CD1c-positive myeloid dendritic cell (primary cell): Measurements from ENCODE around the gene NBEAL2.

Experiments used
- DNase-seq: peaks from one replicate; pipeline ENCODE4 v3.0.0-alpha.2; 2016; ENCODE audit errors: extremely low spot score

NBEAL2 gene, protein sequence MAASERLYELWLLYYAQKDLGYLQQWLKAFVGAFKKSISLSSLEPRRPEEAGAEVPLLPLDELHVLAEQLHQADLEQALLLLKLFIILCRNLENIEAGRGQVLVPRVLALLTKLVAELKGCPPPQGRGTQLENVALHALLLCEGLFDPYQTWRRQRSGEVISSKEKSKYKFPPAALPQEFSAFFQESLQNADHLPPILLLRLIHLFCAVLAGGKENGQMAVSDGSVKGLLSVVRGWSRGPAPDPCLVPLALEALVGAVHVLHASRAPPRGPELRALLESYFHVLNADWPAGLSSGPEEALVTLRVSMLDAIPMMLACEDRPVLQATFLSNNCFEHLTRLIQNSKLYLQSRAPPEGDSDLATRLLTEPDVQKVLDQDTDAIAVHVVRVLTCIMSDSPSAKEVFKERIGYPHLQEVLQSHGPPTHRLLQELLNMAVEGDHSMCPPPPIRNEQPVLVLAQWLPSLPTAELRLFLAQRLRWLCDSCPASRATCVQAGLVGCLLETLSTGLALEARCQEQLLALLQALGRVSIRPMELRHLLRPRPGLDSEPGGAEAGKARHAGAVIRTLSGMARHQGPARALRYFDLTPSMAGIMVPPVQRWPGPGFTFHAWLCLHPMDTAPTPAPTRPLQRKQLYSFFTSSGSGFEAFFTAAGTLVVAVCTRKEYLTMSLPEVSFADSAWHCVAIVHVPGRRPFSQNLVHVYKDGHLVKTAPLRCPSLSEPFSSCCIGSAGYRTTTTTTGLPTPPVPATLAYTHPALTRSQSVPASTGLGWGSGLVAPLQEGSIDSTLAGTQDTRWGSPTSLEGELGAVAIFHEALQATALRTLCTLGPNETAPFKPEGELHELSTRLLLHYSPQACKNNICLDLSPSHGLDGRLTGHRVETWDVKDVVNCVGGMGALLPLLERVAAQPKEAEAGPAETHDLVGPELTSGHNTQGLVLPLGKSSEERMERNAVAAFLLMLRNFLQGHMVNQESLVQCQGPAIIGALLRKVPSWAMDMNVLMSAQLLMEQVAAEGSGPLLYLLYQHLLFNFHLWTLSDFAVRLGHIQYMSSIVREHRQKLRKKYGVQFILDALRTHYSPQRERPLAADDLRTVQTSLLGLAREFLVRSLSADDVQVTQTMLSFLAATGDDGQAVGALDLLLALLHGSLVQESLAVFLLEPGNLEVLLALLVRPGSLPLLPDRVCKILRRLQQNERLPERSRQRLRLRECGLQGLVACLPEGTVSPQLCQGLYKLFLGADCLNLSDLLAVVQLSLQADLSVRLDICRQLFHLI (N-terminal part only)

DNA sequence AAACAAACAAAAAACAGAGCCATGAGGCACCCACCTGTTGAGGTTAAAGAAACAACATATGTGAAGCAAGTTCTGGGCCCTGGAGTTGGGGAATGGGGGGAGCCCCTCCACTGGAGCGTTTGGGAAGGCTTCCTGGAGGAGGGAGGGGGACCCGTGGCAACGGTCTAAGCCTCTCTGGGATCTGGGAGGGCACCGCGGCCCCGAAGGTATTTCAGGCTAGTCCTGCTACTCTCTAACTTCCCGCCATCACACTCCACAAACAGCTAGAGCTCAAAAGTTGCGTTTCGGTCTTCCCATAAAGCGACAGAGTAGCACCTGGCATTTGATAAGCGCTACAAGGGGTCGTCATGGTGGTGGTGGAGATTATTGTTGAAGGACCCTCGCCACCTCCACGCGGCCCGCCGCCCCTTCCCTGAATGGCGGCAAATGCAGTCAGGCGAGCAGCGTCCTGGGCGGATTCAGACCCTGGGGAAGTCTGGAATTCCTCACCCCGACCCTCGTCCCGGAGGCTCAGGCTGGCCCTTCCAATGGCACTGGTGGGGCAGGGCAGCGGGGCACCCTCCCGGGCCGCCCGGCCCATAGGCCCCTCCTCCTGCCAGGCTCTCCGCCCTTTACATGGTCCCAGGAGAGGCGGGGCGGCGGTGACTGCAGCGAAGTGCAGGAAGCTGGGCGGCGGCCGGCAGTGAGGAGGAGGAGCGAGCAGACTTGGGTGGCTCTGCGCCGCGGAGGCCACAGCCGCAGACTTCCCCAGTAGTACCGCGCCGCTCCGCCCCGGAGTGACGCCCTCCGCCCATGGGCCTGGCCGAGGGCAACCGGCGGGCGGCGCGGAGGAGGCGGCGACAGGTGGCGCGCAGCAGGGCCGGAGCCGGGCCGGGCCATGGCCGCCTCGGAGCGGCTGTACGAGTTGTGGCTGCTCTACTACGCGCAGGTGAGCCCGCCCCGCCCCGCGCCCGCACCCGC, at the start of gene NBEAL2:
Gene NBEAL2 (plus strand): TSS at position 682 of the 960 bp plus-strand sequence. CDS start 196 bp downstream, at position 878.
- DNase-seq = peak; percentile 97

DNA sequence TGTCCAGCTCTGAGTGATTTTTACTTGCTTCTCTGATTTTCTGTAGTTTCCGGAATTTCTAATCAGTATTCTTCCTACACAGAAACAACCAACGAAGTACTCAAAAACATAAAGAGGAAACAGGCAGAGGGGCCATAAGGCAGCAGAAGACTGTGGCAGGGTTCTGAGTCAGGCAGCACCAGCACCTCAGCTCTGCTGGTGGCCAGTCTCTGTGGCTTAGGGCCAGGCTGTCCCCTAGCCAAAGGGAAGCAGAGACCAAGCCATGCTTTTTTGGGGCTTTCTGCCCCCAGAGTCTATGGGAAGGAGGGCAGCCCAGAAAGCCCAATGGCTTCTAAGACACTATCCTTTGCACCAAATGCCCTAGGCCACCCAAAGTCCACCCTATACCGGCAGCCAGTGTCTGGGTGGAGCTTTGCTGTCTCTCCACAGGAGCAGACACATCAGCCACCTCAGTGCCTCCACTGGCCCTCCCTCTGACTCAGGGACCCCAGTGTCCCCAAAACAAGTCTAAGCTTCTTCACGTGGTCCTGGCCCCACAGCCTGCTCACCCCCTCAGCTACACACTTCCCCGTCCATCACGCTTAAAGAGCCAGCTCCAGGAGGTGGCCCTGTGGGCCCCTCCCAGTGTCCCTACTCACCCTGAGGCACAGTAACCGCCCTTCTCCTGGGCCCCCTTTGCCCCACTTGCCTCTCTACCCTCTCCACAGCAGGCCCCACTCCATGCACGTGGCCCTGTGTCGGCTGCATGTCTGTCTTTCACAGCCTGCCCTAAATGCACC, 49.1 kb upstream of the NBEAL2 start:
- peak; percentile 88 for DNase-seq

DNA sequence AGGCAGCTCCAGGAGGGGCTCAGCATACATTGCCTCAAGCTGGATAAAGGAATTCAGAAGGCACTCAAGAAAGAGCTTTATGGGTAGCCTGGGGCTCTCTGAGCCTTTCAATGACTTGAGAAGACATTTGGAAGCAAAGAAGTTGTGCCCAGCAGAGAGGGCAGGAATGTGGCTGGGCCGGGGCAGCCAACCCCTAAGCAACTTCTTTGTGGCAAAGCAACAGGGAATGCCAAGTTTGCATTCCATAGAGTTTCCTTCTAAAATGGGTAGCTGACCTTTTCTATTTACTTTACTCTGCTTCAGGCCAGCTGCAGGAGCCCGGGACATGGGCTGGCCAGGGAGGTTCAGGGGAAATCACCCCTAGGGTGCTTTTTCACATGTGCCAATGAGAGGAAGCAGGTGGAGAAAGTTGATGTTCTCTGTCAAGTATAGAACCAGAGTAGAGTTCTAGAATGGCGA, 48.5 kb upstream of the NBEAL2 start:
- DNase-seq = no peak

DNA sequence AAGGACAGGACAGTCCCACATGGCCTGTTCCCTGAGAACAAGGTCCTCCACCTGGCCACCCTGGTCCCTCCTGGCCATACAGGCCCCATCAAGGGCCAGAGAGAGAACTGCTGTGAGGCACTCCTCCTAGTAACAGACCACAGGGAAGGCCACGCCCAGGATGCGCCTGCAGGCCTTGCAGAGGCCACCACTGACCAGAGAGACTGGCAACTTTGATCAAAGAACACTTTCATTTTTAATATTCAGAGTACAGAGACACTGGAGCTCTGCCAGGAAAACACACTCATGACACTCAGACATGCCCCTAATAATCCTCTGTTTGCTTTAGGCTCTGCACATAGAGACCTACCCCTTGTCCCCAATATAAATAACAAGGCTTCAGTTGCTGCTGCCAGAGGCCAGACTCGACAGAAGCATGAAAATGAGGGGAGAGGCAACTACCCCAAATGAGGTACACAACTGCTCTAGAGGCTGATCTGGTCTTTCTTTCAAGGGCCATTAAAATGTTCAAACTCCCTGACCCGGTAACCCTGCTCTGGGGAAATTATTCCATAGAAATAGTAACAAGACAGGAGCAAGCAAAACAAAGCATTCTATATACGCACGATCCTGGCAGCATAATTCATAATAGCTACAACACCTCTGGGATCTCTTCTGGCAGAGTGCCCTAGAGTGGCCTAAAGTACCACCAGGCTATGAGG, 47.7 kb upstream of the NBEAL2 start:
- peak; percentile 32 for DNase-seq

DNA sequence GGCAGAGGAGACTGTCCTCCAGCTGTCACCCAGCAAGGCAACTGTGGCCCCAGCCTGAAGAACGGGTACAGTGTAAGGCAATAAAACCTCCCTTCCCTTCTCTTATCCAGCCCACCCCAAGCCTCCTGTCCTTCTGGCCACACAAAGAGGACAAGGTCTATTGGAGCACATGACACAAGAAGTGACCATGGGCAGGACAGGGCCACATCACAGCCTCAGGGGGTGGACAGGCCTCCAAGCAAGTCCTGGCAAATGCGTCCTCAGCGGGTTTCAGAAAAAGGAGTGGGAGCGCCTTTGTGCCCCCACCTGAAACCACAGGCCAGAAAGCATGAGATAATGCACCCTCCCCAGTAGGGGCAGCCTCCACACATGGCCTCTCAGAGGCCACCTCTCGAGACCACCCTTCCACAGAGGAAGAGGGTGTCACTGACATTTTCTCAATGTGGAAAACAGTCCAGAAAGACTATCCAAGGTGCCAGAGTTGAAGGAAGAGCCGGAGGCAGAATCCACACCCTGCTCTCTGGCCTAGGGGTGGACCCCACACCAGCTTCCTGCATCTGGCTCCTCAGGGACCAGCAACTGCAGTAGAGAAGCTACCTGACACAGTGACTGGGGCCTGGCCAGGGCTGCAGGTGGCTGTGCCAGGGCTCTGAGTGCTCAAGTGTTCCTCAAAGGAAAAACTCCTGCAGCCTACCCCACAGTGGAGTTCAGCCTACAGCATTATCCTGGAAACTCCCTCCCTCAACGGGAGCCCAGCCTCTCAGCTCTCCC, 46.8 kb upstream of the NBEAL2 start:
- DNase-seq = no peak

DNA sequence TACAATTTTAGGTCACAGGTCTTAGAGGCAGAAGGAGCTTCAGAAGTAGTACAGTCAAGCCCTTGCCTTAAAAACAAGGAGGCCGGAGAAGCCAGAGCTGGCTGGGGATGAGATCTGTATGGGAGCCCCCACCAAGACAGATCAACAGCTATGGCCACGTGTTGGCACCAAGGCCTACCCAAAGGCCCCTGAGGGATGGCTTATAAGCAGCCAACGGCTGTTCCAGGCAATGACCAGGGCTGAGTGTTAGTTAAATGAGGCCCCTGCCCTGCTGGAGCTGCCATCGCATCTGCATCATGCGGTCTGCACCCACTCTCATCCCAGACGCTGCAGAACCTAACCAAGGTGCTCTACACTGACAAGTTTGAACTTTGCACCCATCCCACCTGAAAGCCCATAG, 46.2 kb upstream of the NBEAL2 start:
- no peak for DNase-seq

DNA sequence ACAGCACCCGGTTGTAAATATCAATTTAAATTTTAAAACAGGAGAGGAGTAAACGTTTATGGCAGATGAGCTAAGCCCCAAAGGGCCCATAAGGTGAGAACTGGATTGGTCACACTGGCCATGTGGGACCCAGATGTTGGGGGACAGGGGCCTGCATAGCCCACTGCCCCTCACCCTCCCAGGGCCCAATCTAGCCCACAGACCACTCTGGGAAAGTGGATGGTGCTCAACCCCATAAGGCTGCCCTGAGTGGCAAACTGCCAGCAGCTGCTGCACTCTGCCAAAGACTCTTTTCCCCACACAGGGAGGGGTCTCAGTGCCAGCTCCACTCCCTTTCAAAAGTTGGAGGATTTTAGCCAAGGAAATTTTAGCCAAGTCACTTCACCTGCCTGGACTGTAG, 45.4 kb upstream of the NBEAL2 start:
- DNase-seq = no peak

DNA sequence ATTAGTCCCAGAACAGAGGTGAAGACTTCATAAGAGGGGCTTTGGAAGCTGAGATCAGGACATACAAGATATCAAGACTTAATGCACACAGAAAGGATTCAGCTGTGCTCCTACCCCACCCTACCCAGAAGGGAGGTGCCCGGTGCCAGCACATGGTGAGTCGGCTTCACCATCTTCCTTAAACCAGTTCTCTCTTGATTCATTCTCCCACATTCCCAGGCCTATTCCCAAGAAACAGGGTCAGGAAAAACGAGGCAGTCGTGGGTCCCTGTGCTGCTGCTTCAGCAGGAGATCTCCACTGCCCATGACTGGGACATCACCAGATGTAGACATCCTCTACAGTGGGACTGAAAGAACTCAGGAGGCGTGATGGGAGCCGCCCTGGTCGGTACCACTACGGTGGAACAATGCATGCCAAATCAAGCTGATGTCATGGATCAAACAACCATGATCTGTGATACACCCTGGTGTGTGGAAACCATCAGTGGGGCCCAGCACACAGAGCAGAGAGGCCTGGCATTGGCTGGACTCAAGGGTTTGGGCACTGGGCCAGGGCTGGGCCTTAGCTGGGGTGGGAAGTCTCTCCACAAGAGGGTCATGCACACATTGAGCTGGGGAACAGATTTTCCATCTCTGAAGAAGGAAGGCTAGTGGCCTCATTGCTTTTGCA, 44.8 kb upstream of the NBEAL2 start:
- no peak for DNase-seq

DNA sequence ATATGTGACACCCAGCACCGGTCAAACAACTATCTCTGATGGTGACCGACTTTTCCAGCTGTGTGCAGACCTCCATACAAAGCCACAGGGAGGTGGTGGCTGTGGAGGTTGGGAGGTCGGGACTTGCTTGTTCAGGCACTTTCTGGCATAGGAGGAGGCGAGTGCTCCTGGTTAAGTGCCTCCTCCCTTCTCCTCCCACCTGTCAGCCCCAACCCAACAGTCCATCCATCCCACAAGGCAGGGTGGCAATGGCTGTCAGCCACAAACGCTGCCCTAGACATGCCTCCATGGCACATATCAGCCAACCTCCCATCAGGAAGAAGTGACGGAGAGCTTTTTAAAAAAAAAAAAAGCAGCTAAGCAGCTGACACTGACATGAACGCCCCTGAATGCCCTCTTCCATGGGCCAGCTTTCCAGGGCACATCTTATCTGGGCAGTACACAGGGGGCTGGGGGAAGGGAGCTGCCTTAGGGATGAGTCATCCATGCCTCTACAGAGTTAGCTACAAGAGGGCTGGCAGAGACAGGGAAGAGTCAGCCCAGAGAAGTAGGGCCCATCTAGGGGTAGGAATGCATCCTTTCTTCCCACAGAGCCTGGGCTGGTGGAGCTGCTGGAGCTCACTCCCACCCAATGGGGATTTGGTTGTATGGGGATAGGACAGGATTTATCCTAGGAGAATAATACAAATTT, 44.2 kb upstream of the NBEAL2 start:
- no peak for DNase-seq

DNA sequence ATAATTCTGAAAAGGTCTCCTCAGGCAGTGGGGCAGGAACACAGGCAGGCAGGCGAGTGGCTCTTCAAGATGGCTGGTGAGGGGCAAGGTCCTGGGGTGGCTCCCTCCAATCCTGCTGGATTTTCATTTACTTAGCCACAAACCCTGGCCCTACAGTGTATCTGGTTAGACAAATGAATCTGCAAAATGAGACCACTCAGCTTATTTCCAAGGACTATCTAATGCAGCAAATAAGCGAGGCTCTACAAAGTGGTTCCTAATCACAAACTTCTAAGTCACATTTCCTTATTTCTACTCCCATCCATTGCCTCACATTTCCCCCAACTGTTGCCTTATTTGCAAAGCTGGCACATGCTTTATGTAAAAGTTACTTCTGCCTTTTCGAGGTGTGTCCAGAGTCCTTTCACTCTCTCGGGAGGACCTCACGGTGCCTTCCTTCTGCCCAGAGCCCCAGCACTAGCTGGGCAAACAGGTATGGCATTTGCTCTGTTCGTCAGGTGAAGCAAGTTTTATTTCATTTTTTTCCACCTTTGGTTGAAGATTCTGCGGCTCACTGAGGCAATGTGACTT, 43.4 kb upstream of the NBEAL2 start:
- DNase-seq = peak; percentile 79

DNA sequence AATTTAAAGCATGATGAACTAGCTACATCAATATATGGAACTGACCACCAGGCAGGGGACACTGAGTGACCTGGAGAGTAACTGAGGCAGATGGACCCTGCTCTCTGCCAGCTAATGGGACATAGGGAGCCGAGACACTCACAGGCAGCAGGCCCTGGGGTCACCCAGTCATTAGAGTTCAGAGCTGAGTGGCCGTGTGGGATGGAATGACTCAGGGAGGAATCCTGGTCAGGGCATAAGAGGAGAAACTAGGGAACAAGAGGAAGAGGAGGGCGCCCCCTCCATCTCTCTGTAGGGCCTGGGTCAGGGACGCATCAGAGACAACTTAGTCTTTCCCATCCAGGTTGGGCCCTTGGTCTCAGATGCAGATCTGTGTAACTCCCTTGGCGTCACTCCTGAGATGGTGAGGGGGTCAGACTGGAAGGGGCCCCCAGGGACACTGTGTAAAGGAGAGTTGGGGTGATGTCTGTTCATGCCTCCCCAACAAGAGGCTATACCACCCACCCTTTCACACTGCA, 42.7 kb upstream of the NBEAL2 start:
- peak; percentile 47 for DNase-seq

DNA sequence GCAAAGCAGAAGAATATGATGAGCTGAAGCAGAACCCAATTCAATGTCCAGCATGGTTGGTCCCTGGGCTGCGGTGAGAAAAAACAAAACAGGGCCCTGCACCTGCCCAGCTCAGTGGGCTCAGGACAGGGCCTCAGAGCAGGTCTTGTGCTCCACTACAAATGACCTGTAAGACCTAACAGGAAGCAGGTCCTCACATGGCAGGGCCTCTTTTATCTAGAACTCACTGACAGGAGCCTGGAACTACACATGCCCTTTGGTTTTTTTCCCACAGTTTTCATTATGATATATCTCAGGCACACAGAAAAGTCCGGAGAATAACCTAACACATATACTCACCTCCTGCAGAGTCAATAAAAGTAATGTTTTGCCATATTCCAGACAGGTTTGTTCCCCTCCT, 41.3 kb upstream of the NBEAL2 start:
- no peak for DNase-seq

DNA sequence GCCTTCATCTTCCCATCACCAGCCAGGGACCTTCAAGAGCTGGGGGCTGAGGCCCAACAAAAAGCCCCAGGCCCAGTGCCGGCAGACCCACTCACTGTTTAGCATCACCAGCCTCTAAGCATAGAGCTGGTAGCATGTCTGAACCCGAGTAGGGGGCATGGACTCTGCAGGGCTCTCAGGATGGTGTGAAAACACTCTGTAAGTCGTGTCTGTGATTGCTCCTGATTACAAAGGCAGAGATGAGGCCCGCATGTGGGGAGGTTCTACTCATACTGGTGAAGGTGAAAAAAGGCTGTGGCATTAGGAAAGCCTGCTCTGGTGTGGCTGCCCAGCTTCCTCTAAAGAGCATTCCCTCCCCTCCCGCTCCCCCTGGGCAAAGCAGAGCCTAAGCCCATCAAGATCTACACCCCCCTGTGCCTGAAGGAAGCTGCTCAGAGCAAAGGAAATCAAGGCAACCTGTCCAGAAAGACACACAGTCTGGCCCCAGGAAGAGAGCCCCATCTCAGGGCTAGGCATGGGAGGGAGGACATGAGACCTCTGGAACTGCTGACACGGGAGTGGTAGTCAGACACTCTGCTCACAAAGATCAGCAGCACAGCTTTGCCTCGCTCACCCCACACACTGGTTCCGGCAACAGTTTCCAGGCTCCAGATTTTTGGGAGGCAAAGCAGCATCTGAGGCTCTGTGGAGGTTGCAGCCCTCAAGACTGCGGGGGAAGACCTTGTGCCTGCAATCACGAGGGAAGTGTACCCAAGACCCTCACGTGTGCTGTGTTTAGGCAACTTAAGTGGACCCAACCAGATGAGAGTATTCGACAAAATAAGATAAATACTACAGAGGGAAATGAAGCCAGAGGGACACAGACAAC, 39.7 kb upstream of the NBEAL2 start:
- DNase-seq = peak; percentile 40

DNA sequence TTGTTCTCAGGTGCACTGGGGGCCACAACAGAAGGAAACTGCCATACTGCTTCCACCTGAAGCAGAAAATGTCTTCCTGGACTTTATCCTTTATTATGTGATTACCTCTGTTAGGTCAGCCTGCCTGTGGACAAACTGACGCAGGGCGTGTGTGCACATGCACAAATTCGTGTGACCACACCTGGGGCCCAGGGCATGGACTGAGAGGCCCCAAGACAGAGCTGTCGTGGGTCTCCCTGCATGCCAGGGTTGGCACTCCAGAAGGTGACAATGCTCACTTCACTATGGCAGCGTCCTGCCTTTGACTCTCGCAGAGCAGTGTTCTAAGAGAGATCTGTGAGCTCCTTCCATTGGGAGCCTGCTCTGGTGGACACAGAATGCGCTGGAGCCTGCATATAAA, 37.4 kb upstream of the NBEAL2 start:
- DNase-seq = no peak

DNA sequence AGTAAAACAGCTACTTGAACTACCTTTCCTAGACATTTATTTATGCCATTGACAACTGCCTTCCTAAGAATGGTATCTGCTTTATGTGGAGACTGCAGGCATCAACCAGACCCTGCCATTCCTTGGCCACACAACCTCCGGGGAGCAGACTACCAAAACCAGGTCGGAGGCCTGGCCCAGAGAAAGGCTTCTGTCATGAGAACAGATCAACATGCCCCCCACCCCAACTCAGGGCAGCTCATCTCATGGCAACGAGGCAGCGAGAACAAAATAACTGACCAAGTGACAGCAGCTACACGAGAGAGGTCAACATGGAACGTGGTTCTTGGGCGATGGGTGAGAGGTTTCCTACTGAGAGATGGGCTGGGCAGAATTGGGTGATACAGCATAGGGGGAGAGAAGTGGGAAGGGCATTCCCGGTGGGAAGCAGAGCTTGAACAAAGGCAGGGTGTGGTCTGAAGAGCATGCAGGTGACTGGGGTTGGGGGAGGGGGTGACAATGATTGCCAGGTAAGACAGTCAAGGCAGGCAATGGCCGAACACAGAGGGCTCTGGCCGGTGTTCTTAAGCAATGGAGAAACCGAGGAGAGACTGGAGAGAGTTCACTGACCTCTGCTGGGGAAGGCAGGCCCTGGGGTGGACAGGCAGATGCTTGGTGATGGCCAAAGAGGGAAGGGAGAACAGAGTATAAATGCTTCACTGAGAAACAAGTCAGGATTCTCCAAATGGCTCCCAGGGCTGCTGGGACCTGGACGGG, 36.8 kb upstream of the NBEAL2 start:
- no peak for DNase-seq
